GM21529 (cell line): ENCODE measurements around the gene INHBA.

Experiments
- ATAC-seq: cut with Tn5 transposase; IDR thresholded peaks from one replicate; pipeline ENCODE4 v1.9.1; 2021; ENCODE audit not compliant: unreplicated experiment

The INHBA gene

DNA sequence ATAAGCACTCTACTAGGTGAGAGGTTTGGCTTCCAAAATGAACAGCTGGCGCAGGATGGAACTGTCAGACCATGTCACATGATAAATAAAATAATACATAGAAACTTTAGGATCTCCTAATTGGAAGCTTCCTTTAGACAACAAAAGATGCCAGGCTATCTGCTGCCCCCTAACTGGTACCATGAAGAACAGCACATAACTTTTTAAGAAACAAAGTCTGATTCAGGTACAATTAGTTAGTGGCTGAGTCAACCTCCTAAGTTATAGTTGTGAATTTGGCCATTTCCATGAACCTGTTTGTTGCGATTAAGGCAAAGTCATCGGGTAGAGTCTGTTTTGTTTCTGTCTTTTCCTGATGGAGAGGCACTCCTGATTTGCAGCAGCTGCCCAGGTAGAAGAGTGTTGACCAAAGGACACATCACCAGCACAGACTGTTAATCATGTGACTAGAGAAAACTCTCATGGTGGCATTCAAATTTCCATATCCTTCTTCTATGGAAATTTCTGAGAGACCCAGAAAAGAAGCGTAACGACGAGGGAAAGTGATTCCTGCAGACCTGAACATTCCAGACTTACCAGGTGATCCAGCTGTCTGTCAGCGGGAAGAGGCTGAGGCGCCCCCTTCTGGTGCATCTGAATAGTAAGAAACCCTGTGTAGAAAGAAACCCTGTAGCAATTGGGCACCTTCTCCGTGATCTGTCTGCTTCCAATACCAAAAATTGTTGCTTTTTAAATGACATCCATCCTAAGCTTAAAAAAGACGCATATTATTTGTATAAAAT, 8.6 kb upstream of the INHBA start:
- ATAC-seq, result no peak

DNA sequence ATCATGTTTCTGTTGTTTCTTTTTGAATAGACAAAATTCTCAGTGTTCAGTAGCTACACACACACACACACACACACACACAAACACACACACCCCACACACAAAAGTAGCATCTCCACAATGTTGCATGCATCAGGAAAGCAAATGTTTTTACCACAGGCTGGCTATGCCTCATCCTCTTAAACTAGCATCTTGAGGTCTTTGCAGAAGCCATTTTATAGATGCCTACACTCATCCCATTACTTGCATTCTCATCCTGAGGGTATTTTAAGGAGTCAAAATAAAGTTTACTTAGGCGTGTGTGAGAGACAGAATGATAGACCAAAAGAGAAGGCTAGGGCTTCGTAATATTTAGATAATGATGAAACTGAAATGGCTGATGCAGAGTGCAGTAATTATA, 7.9 kb upstream of the INHBA start:
- ATAC-seq, result no peak

DNA sequence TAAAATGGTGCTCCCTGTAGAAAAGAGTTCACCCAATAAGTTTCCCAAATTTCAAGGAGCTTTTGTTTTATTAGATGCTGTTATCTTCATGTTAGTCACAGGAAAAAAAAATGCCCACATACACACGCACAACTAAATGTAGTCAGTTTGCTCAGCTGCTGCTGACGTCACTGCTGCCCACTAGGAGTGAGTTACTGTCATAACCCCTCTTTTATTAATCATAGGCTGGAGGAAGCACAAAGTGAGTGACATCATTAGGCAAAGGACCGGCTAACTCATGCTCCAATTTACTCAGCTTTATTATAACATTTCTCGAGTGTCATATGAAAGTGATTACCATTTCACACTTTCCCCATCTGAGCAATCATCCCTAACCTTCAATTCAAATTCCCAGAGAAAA, 6.7 kb upstream of the INHBA start:
- no peak for ATAC-seq

DNA sequence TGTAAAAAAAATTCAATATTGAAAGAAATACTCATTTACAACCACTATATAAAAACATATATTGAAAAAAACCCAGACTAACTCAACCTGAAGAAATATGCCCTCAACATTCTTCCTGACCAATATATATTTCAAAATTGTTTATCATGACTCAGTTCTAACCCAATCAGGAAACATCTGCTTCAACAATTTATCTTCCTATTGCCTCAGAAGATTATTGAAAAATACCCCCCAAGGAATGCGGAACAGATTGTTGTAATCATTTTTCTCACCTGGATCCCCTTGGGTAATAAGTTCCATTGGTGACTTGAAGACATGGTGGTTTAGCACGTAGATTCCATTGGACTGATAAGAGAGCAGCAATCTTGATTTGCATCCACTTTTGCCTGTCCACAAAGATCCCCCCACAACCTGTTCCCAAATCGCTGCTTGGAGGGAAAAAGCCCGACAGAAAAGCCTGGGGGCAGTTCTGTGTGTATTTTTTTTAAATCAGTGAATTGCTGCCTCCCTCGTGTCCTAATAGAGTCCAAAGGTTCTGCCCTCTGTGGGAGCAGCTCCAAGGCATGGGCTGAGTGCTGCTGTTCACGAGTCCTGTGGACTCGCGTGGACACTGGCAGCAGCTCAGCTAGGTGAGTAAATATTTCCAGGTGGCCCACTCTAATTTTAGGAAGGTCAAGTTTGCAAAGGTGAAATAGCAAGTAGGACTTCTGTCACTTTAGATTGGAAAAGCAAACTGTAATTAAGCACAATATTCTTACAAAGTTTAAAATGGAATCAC, 5.9 kb upstream of the INHBA start:
- no peak for ATAC-seq

DNA sequence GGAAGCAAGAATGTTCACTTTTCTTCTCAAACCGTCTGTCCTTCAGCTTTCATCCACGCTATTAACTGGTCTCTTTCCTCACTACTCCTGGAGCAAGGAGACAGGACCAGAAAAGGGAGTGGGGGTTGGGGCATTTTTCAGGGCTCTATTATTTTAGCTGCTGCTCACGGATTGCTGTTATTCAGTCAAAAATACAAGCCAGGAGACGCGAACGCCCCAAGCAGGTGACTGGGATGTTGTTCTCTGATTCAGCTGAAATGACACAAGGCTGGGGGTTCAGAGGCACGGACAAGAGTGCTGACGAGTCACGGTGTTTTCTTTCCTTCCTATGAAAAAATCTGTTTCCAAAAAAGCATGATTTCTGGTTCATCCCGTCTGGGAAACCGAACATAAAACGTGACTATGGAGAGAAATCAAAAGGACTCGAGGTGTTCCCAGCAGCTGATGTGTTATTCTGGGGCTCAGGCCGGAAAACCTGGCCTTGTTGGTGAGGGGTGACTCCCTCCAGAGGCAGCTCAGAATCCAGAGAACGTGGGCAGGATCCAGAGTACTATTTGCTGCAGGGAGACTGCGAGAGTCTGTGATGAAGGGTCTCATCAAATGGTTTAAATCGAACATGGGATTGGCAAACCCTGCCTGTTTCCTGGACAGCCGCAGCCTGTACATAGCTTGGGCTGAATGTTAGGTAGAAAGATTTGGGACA, 3.5 kb upstream of the INHBA start:
- ATAC-seq, result no peak

DNA sequence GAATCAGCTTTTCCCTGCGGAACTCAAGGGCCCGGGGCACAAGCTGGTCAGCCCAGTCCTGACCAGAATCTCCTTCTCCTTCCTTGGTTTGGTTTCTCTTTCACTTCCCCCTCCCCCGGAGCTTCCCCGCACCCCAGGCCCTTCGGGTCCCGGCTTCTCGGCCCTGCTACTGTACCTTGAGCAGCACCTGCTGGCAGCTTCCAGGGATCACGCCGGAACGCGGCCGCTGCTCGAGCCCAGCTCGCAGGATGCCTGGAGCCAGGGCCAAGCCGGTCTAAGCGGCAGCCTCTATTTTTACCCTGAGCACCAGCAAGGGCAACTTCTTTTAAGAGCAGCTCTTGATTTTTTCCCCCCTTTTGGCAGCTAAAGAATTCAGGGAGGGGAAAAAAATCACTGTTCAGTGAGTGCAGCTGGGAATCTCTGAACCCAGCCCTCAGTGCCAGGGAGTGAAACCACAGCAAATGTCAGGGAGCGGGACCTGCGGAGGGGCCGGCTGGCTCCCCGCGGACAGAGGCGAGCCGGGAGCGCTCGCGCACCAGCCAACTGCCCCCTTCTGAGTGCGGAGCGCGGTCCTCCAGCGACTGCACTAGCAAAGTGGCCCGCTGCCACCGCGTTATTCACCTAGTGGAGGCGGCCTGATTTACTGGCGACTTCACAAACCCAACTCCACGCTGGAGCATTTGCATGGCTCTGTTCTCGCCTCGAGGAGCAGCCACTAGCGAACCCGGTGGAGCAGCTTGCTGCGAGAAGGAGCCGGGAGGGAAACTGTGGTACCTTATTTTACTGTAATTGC, 2.4 kb upstream of the INHBA start:
- ATAC-seq, result peak; percentile 98

DNA sequence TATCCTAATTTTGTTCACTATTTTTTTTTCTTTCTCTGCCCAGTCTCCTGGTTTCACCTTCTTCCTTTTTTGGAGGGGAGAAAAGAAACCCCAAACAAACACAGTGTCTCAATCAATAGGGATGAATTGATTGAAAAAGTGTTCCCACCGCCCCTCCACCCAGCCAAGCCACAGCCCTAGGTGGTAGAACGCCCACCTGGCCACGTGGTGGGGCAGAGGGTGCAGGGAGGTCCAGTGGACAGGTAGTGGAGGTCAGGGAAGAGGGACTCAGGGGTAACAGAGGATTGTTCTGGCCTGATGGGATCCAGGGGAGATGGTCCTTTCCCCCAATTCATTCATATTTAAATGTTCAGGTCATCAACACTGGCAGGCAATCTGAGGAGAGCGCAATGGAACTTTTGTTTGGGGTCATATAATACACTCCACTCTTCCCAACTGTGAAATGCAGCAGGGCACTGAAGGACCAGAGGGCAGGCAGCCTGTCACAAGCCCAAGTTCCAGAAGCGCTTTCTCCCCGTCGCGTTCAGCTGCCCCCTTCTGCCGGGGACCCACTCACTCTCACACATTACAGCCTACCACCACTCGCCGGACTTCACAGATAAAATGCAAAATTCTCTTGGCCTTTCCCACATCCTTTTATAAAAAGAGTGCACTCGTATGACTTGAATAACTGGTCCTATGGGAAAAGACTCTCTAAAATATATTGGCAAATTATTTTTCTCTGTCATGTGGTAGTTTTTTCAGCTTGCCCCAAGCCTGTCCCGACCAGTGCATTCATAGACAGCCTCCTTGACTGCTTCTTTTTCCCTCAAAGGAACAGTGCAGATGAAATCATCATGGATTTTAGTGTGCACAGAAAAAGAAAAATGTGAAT, 1.6 kb downstream of the INHBA start:
- no peak for ATAC-seq

DNA sequence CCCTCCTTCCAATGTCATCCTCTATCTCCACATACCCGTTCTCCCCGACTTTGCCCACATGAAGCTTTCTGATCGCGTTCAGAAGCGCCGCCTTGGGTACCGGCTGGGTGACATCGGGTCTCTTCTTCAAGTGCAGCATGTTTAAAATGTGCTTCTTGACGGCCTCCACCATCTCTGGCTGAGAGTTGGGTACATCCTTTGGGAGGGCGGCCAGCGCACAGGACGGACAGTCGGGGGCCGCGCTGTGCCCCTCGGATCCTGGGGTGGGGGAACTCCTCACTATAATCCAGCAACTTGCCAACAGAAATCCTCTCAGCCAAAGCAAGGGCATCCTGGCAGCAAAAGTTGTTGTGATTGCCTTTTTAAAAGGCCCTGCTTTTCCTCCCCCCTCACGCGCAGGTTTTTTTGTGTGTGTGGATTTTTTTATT, 2.8 kb downstream of the INHBA start:
- ATAC-seq, result no peak

DNA sequence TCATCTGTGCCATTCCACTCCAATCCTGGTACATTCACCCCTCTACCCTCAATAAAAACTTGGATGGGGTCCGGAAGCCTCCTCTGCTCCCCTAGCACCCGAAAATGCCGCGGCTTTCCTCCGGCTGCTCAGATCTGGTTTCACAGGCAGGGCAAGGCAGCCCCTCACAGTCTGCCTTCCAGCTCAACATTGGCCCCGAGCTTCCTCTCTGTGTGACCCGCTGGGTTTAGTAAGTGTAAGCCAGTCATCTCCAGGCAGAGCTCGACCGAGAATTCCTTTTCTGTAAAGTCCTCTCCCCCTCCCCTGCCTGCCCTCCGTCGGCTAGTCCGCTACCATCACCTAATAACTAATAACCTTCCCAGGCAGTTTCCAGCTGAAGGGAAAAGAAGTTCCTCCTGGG, 3.4 kb downstream of the INHBA start:
- ATAC-seq, result no peak

DNA sequence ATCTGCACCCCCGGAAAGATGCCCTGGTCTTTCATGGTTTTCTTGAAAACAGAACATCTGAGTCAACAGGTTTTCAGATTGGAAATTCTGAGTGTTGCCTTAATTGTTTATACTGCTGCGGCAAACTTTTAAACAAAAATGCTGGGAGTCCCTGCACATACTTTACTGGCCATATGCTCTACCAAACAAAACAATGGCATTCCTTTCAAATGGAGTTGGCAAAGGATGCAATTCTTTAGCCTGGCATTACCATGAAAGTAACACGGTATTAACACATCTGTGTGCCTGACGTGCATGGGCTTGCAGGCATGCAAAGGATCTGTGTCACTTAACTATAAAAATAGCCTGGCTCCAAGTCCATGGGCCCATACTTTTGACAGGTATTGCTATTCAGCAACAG, 4.2 kb downstream of the INHBA start:
- ATAC-seq, result no peak

DNA sequence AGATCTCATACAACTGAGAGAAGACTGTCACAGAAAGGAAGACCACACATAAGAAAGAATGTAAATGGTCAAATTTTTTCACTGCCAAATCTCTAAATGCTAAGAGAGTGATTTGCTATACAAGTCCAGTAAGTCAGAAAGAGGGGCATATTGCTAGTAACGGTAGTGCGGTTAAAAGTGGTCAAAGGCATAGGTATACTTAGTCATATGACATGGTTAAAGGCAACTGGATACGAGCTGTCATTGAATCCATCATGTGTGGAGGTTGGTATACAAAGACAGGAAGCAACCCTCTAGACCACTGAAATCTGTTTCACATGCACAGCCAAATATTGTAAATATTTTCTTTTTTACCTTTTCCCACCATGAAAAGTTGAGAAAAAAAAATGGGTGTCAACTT, 4.8 kb downstream of the INHBA start:
- ATAC-seq, result no peak

DNA sequence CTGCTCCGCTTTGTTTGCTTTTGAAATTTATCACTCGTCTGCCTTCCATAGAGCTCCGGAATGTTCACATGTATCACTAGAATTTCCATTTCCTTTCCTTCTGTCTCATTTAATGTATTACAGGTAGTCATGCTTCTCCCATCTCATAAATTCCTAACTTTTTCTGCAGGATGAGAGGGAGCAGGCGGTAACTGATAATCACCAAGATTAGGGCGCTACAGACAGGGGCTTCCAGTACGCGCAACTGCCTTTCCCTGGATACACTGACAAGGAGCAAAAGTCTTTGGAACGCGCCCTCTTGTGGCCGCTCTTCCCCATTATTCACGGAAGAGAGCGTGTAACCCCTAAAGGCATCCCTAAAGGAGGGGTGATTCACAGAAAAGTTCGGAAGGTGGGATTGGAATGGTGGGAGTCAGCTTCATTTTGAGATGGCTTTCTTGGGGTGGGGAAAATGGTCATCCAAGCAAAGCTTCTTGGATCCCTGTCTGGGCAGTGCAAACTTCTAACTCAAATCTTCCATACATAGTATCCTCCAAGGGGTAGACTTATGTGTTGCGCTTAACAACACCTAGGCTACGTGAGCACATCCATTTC, 6.5 kb downstream of the INHBA start:
- ATAC-seq, result peak; percentile 65

DNA sequence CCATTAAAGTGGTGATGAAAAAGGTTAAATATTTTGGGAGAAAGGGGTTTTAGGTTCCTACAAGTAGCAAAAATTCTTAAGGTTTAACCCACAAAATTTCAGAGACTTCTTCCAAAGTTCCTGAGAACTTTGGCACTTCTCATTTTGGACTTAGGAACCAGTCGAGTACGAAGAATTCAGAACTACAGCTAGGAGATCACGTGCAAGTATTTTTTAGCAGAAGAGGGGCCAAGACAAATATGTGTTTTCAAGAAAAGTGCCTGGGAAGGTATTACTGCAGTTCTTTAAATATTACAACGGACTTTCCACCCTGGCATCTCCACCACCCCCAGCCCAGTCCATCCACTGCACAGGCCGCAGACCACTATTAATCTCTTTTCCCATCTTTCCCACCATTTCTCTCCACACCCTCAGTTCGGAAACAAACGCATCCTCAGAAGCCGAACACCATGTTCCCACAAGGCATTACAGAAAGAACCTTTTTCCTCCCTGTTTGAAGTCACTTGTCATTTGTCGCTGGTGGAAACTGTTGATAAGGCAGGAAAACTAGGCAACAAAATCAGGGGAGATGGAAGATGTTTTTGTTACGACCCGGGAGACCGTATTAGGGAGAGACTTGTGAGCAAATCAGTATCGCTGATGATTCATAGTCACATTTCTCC, 7.1 kb downstream of the INHBA start:
- no peak for ATAC-seq

DNA sequence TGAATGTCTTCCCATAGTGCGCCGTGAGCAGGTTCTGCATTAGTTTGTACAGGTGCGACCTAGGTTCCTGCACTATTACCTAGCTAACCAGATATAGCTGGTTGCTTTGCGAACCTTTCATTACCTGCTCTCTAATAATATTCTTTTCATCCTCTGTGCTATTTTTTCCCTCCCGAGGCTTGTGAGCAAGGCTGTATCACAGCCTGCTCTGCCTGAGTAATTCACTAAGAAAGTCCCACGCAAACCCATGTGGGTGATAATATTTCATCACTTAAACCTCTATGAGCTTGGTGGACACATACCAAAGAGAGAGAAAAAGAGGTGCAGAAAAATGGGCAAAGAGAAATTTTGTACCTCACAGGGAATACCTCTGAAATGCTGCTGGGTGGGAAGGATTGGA, 8.4 kb downstream of the INHBA start:
- no peak for ATAC-seq

DNA sequence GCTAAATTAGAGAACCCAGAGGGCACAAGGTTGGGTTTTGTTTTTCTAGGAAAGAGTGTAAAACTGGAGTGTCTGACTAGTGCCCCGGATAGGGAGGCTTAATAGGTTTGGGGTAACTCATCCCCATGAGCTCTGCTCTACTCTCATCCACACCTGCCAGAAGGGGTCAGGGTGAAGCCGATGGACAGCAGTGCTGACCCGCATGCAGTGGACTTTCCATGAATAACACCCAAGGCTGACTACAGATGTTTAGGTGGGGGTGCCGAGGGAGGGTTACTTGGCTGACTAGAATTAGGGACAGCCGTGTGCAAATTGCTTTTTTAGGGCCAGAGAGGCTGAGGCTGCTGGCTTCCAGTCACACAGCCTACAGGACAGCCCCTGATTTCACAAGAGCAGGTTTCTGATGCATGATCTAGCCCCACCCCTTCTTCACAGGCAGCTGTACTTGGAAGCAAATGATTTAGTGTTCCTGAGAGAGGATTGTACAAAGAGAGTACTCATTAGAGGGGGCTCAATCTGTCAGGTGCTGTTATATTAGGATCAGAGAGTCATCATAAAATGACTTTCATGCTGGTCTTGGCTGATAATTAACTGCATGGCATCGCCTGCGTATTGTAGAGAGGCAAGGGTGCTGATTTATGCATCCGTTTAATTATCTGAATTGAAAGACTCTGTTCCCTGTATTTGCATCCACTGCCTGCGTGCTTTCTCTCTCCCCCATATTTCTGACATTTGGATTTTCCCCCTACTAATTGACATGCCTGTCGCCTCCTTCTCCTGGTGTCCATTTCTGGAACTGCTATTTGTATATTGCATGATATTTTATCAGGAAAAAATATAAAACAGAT, 9.5 kb downstream of the INHBA start:
- ATAC-seq, result no peak

DNA sequence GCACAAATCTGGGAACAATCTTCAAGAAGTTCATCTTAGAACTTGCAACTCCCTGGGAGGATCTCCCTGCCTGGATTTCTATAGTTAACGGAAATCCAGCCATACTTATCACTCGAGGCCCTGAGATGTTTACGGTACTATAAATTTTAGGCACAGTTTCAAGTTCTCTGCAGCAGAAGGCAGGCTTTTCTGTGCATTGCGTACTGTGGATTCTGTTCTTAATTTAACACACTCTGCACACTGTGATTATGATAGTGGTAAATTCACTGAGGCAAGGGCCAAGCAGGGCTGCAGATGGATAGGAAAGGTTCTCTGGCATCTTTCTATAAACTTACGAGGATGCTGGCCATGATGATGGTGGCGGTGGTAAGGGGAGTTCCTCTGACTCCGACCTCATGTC, 10.6 kb downstream of the INHBA start:
- no peak for ATAC-seq

DNA sequence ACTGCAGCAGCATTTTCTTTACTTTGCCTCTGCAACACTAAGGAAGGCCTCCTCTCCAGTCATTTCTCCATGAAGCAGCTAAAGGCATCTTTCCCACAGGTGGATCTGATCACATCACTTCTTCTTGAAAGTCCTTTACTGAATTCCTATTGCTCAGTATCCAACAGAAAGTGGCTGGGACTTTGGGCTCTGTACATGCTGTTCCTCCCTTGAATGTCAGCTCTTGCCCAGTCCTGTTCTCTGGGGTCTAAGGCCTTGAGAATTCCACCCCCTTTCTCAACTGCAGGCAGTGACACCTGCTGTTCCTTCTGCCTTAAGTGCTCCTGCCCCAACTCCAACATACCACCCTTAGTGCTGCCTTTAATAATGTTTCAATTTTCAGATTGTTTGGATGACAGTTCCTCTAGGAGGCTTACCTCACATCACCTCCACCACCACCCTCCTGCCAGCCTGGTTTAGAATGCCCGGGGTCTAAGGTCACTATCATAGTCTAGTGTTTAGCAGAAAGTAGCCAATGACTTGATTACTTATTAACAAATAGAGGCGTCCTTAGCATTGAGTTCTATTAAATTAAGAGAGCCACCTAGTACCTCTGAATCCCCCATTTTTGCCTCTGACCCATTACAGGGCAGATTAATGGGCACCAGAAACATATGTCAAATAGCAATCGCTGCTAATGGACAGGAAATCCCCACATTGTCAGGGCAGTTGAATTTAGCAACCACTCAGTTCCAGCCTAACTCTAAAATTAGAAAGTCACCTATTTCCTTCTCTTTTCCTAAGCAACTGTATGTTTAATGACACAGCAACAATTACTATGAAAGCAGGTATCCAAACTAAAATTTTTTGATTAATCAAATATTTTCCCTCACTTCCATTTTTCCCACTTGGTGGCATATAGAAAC, 11.4 kb downstream of the INHBA start:
- no peak for ATAC-seq
